ENCODE measurements around the gene TRAPPC10. TPM values are rescaled to one million over a fixed set of nuclear protein-coding genes. Genes with fewer than 3 reads are reported as not detected.

TRAPPC10 gene
- total RNA-seq, 3 donors from 2014 or later (not counting 1 experiment from before 2014, with no cell fraction given), result 187 to 232 (median 213) TPM

DNA sequence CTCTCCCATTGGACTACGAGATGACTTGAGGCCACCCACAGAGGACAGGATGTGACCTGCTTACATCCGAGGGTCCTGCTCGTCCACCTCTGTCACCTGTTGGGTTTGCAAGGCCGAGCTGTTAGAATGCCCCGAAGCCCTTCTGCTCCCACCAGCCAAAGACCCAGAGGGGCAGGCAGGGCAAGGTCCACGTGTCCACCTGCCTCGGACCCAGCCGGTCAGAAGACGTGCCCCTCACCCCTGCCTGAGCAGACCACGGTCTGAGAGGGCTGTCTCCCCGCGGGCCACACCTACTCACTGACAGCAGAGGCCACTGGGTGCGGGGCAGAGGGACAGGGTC is 30.3 kb upstream of the TRAPPC10 start:
- H3K27ac ChIP-seq (ENCODE audit: low read length), result no peak overlapping the region
- WGBS (ENCODE audit: insufficient coverage), result 94% methylated on average over 13 of the region's 13 CpGs
- H3K4me3 ChIP-seq (ENCODE audit: low read length), result no peak overlapping the region
- TF ChIP-seq, protein P1, sequence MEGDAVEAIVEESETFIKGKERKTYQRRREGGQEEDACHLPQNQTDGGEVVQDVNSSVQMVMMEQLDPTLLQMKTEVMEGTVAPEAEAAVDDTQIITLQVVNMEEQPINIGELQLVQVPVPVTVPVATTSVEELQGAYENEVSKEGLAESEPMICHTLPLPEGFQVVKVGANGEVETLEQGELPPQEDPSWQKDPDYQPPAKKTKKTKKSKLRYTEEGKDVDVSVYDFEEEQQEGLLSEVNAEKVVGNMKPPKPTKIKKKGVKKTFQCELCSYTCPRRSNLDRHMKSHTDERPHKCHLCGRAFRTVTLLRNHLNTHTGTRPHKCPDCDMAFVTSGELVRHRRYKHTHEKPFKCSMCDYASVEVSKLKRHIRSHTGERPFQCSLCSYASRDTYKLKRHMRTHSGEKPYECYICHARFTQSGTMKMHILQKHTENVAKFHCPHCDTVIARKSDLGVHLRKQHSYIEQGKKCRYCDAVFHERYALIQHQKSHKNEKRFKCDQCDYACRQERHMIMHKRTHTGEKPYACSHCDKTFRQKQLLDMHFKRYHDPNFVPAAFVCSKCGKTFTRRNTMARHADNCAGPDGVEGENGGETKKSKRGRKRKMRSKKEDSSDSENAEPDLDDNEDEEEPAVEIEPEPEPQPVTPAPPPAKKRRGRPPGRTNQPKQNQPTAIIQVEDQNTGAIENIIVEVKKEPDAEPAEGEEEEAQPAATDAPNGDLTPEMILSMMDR (IDR thresholded peaks at IDR 0.05), result no peak
- no peak overlapping the region for H3K27ac Mint-ChIP-seq
- no peak overlapping the region for H3K4me3 Mint-ChIP-seq
- H3K9me3 ChIP-seq (ENCODE audit: control insufficient read depth, insufficient read depth, low read length), result no peaks in the 10 kb centered on the region
- ATAC-seq (no peak), DNase-seq (no peak)
- no peaks in the 10 kb centered on the region for H3K27me3 ChIP-seq (ENCODE audit: control insufficient read depth, insufficient read depth, low read length)
- intact Hi-C loops (cut with micrococcal nuclease), result no loop called here
- peaks cover 5% of the 10 kb centered on the region for H3K4me1 ChIP-seq (ENCODE audit: control insufficient read depth, insufficient read depth, low read length)
- H3K36me3 Mint-ChIP-seq, result no peaks in the 10 kb centered on the region
- peaks cover 0 to 2% of the 10 kb centered on the region in 2 donors for H3K27me3 Mint-ChIP-seq (ENCODE audit: low read depth in 2 of 2)
- no peaks in the 10 kb centered on the region for H3K9me3 Mint-ChIP-seq
- peaks cover 25 to 28% of the 10 kb centered on the region in 2 donors for H3K4me1 Mint-ChIP-seq
- peaks cover 8% of the 10 kb centered on the region for H3K36me3 ChIP-seq (ENCODE audit: control insufficient read depth, insufficient read depth, low read length)

DNA sequence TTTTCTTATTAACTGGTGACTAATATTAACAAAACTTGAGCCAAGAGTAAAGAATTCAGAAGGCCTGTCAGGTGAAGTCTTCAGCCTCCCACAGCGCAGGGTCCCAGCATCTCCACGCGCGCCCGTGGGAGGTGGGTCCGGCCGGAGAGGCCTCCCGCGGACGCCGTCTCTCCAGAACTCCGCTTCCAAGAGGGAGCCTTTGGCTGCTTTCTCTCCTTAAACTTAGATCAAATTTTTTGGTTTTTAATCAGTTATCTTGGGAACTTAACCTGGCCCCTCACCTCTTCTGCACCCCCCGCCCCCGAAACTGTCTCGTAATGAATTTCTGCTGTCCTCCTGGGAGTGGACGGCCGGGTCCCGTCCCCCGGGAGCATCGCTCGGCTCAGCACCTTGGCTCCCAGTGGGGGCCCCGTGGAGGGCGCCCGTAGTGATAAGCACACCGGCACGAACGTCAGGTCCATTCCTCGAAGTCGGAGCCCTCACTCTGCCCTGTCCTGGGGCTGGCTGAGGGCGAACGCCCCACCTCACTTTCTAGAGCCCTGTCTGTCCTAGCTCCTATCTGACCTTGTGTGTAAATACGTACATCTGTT is 29.5 kb upstream of the TRAPPC10 start:
- intact Hi-C loops (cut with micrococcal nuclease), result no loop called here
- Mint-ChIP-seq H3K4me3 (no peak overlapping the region), H3K27me3 (ENCODE audit: low read depth in 2 of 2) (peaks cover 0 to 2% of the 10 kb centered on the region in 2 donors), H3K4me1 (peaks cover 18 to 20% of the 10 kb centered on the region in 2 donors), H3K9me3 (no peaks in the 10 kb centered on the region), H3K36me3 (no peaks in the 10 kb centered on the region), H3K27ac (no peak overlapping the region)
- TF ChIP-seq, protein P1 (IDR thresholded peaks at IDR 0.05), result no peak
- WGBS (ENCODE audit: insufficient coverage), result 98% methylated on average over 32 of the region's 32 CpGs
- peaks cover 5% of the 10 kb centered on the region for H3K4me1 ChIP-seq (ENCODE audit: control insufficient read depth, insufficient read depth, low read length)
- no peak overlapping the region for H3K27ac ChIP-seq (ENCODE audit: low read length)
- no peaks in the 10 kb centered on the region for H3K9me3 ChIP-seq (ENCODE audit: control insufficient read depth, insufficient read depth, low read length)
- DNase-seq, result no peak
- no peak overlapping the region for H3K4me3 ChIP-seq (ENCODE audit: low read length)
- ATAC-seq, result no peak
- H3K27me3 ChIP-seq (ENCODE audit: control insufficient read depth, insufficient read depth, low read length), result no peaks in the 10 kb centered on the region
- peaks cover 8% of the 10 kb centered on the region for H3K36me3 ChIP-seq (ENCODE audit: control insufficient read depth, insufficient read depth, low read length)

DNA sequence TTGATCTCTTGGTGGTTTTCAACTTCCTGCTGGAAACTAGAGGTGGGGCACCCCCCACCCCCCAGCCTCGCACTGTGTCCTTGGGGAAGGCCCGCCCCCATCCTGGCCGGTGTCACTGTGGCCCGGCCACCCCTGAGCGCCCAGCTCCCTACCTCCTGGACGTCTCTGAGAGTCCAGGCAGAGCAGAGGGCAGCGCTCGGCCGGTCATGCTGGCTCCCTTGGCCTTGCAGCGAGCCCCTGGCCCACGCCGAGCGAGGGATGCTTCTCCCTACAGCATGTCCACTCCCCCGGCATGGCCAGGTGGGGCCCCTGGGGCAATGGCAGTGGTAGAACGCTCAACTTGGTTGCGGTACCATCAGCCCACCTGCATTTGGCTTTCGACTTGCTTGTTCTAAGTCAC is 28.7 kb upstream of the TRAPPC10 start:
- TF ChIP-seq, protein P1 (IDR thresholded peaks at IDR 0.05), result no peak
- WGBS (ENCODE audit: insufficient coverage), result 94% methylated on average over 16 of the region's 17 CpGs
- DNase-seq (no peak), ATAC-seq (no peak)
- Histone ChIP-seq H3K36me3 (ENCODE audit: control insufficient read depth, insufficient read depth, low read length) (peaks cover 8% of the 10 kb centered on the region), H3K4me1 (ENCODE audit: control insufficient read depth, insufficient read depth, low read length) (no peaks in the 10 kb centered on the region), H3K9me3 (ENCODE audit: control insufficient read depth, insufficient read depth, low read length) (no peaks in the 10 kb centered on the region), H3K27ac (ENCODE audit: low read length) (no peak overlapping the region), H3K4me3 (ENCODE audit: low read length) (no peak overlapping the region), H3K27me3 (ENCODE audit: control insufficient read depth, insufficient read depth, low read length) (no peaks in the 10 kb centered on the region)
- H3K4me1 Mint-ChIP-seq, result peaks cover 12% of the 10 kb centered on the region in 2 donors
- no peak overlapping the region for H3K27ac Mint-ChIP-seq
- H3K4me3 Mint-ChIP-seq, result no peak overlapping the region
- no peaks in the 10 kb centered on the region for H3K9me3 Mint-ChIP-seq
- H3K36me3 Mint-ChIP-seq, result no peaks in the 10 kb centered on the region
- intact Hi-C loops (cut with micrococcal nuclease), result no loop called here
- peaks cover 0 to 2% of the 10 kb centered on the region in 2 donors for H3K27me3 Mint-ChIP-seq (ENCODE audit: low read depth in 2 of 2)

DNA sequence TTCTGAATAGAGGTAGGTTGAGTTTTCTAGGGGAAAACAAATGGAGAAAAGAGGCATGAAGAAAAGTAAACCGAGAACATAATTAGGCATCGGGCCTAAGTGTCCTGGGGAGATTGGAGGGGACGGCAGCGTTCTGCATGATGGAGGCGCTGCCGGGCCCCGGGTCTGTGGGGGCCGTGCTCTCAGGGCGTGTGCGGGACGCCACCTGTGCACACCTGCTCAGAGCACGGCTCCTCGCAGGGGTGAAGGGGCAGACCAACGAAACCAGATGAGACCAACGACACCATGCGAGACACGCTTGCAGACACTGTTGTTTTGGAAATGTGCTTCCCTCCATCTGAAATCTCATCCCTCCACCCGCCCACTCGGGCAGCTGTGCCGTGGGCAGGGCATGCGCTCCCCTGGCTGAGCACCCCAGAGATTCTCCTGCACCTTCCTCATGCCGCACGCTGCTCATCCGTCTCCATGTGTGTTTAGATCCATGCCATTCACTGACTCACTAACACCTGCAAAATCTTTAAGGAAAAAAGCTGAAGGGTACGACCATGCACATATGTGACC is 28.2 kb upstream of the TRAPPC10 start:
- DNase-seq (no peak), ATAC-seq (no peak)
- H3K27me3 Mint-ChIP-seq (ENCODE audit: low read depth in 2 of 2), result peaks cover 0 to 2% of the 10 kb centered on the region in 2 donors
- H3K4me1 ChIP-seq (ENCODE audit: control insufficient read depth, insufficient read depth, low read length), result no peaks in the 10 kb centered on the region
- TF ChIP-seq, protein P1 (IDR thresholded peaks at IDR 0.05), result no peak
- peaks cover 9 to 11% of the 10 kb centered on the region in 2 donors for H3K4me1 Mint-ChIP-seq
- no peak overlapping the region for H3K27ac ChIP-seq (ENCODE audit: low read length)
- H3K9me3 Mint-ChIP-seq, result no peaks in the 10 kb centered on the region
- WGBS (ENCODE audit: insufficient coverage), result 89% methylated on average over 24 of the region's 25 CpGs
- no peak overlapping the region for H3K4me3 Mint-ChIP-seq
- no peak overlapping the region for H3K27ac Mint-ChIP-seq
- no peaks in the 10 kb centered on the region for H3K27me3 ChIP-seq (ENCODE audit: control insufficient read depth, insufficient read depth, low read length)
- no peaks in the 10 kb centered on the region for H3K9me3 ChIP-seq (ENCODE audit: control insufficient read depth, insufficient read depth, low read length)
- peaks cover 4% of the 10 kb centered on the region for H3K36me3 ChIP-seq (ENCODE audit: control insufficient read depth, insufficient read depth, low read length)
- intact Hi-C loops (cut with micrococcal nuclease), result no loop called here
- H3K4me3 ChIP-seq (ENCODE audit: low read length), result no peak overlapping the region
- H3K36me3 Mint-ChIP-seq, result no peaks in the 10 kb centered on the region
